ENCODE measurements around the gene SAPCD1.

Gene SAPCD1

GRCh38 chr6:31729979-31730630, 32.4 kb upstream of the SAPCD1 start:
- DNase-seq: peak; percentile 74

- DNase-seq: no peak
Observed at GRCh38 chr6:31730631-31731086, 31.8 kb upstream of the SAPCD1 start.

- DNase-seq: no peak
Observed at GRCh38 chr6:31732029-31732428, 30.4 kb upstream of the SAPCD1 start.

GRCh38 chr6:31733734-31734133, 28.7 kb upstream of the SAPCD1 start:
- no peak for DNase-seq

- DNase-seq: no peak
Observed at GRCh38 chr6:31734247-31734820, 28.1 kb upstream of the SAPCD1 start.

GRCh38 chr6:31734821-31735406, 27.5 kb upstream of the SAPCD1 start:
- DNase-seq: peak; percentile 54

GRCh38 chr6:31736021-31736767, 26.3 kb upstream of the SAPCD1 start, which contains the start of gene CLIC1:
CLIC1 (minus strand) TSS chr6:31736530; CDS start chr6:31736300, 230 bp downstream.
- DNase-seq: peak; percentile 78

- no peak for DNase-seq
Observed at GRCh38 chr6:31736768-31737314, 25.6 kb upstream of the SAPCD1 start.

GRCh38 chr6:31737315-31737990, 25.0 kb upstream of the SAPCD1 start:
- no peak for DNase-seq

- peak; percentile 59 for DNase-seq
Observed at GRCh38 chr6:31737991-31738979, 24.2 kb upstream of the SAPCD1 start.

- peak; percentile 92 for DNase-seq
Observed at GRCh38 chr6:31739639-31740396, 22.6 kb upstream of the SAPCD1 start, which contains the start of gene MSH5. MSH5 (plus strand) TSS chr6:31740005; CDS start chr6:31740467, 462 bp downstream.

GRCh38 chr6:31740397-31741223, 21.8 kb upstream of the SAPCD1 start:
- no peak for DNase-seq

- DNase-seq: no peak
Observed at GRCh38 chr6:31741815-31742214, 20.6 kb upstream of the SAPCD1 start.

- no peak for DNase-seq
Observed at GRCh38 chr6:31742894-31743293, 19.6 kb upstream of the SAPCD1 start.

GRCh38 chr6:31744422-31744821, 18.0 kb upstream of the SAPCD1 start:
- no peak for DNase-seq

- DNase-seq: no peak
Observed at GRCh38 chr6:31749301-31750036, 13.0 kb upstream of the SAPCD1 start.

GRCh38 chr6:31750411-31751022, 11.9 kb upstream of the SAPCD1 start:
- no peak for DNase-seq

GRCh38 chr6:31752739-31753319, 9.6 kb upstream of the SAPCD1 start:
- no peak for DNase-seq
